NCI-H2227 treated with DMSO at 0.1 percent for 48 hours (cell line): Measurements from ENCODE around the gene DDX42.
"Not testable (repeated sequence)": the region's sequence is repeated elsewhere in the genome, so short reads cannot be mapped to it uniquely, and the experiment has no call there.

ENCODE experiments used
- DNase-seq: peaks from one replicate; lab custom pipeline; 2025; lab: John Stamatoyannopoulos, UW

The DDX42 gene

GRCh38 chr17:63780928-63781327, 7.0 kb downstream of the DDX42 start:
- DNase-seq = no peak

- no peak for DNase-seq
These were observed 9.6 kb downstream of the DDX42 start for GRCh38 chr17:63783522-63783921.

- no peak for DNase-seq
These were observed 11.6 kb downstream of the DDX42 start for GRCh38 chr17:63785556-63785955.

- no peak for DNase-seq
These were observed 12.1 kb downstream of the DDX42 start for GRCh38 chr17:63786117-63786516.

- no peak for DNase-seq
These were observed 13.2 kb downstream of the DDX42 start for GRCh38 chr17:63786971-63787711.

GRCh38 chr17:63790057-63790456, 16.1 kb downstream of the DDX42 start:
- no peak for DNase-seq

GRCh38 chr17:63792055-63792729, 18.2 kb downstream of the DDX42 start:
- DNase-seq = no peak

GRCh38 chr17:63796375-63796774, 22.4 kb downstream of the DDX42 start:
- DNase-seq = not testable (repeated sequence)

- DNase-seq = no peak
These were observed 24.7 kb downstream of the DDX42 start for GRCh38 chr17:63798572-63799106.

- no peak for DNase-seq
These were observed 26.8 kb downstream of the DDX42 start for GRCh38 chr17:63800783-63801182.

- no peak for DNase-seq
These were observed 30.4 kb downstream of the DDX42 start for GRCh38 chr17:63804328-63804727.

- DNase-seq = no peak
These were observed 31.6 kb downstream of the DDX42 start for GRCh38 chr17:63805591-63805990.

GRCh38 chr17:63809970-63810369, 36.0 kb downstream of the DDX42 start:
- DNase-seq = no peak

GRCh38 chr17:63816123-63816522, 42.2 kb downstream of the DDX42 start:
- DNase-seq = no peak

- DNase-seq = no peak
These were observed 42.7 kb downstream of the DDX42 start for GRCh38 chr17:63816669-63817068.

- no peak for DNase-seq
These were observed 43.9 kb downstream of the DDX42 start for GRCh38 chr17:63817736-63818385.

GRCh38 chr17:63819131-63819530, 45.2 kb downstream of the DDX42 start:
- no peak for DNase-seq

- no peak for DNase-seq
These were observed 45.9 kb downstream of the DDX42 start for GRCh38 chr17:63819585-63820537.

- DNase-seq = no peak
These were observed 47.1 kb downstream of the DDX42 start for GRCh38 chr17:63820963-63821561.

GRCh38 chr17:63821804-63822203, 47.8 kb downstream of the DDX42 start:
- DNase-seq = no peak

GRCh38 chr17:63822537-63822936, 48.6 kb downstream of the DDX42 start:
- no peak for DNase-seq
